ENCODE results near the gene VPS37D. TPM values are rescaled to one million over a fixed set of nuclear protein-coding genes. Genes with fewer than 3 reads are reported as not detected.

Gene VPS37D
- total and polyA plus RNA-seq, 2 of the 4 experiments (the other 2 are of a cell fraction): 2.3 to 3.1 TPM

DNA sequence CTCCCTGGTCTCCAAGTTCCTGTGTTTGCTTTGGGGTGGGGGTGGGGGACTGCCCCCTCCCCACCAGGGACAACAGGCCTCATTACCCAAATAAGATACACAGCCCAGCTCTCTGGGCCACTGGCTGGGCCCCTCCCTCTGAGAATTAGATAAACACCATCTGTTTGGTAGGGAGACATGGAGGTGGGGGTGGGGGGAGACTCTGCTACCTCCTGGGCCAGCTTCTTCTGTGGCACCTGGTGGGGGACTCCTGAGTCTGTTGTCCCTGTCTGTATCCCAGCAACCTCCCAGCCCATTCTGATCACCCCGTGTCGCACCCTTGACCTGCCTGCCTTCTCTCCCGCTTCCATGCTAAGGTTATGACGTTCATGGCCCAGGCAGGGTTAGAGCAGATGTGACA lies 49.1 kb upstream of the VPS37D start:
- H4K91ac ChIP-seq (ENCODE audit: insufficient read depth, low read depth, low read length): no peak overlapping the region
- H3K9me3 ChIP-seq (ENCODE audit: control insufficient read depth, insufficient read depth, low read length): no peaks in the 10 kb centered on the region
- peaks cover 49% of the 10 kb centered on the region for H3K27me3 ChIP-seq (ENCODE audit: control insufficient read depth, insufficient read depth, low read length)
- no peak overlapping the region for H2AK9ac ChIP-seq (replicated peaks; ENCODE audit: low read depth, low read length, poor library complexity)
- no peak overlapping the region for H4K5ac ChIP-seq (ENCODE audit: low read depth, low read length)
- H3K27ac ChIP-seq (ENCODE audit: insufficient read depth, low read length): no peak overlapping the region
- dilution Hi-C loops (cut with HindIII; ENCODE audit: low sequenced_read_pairs, unreplicated experiment): no loop called here
- no peak overlapping the region for H3K4me2 ChIP-seq (ENCODE audit: low read depth, low read length)
- H3K36me3 ChIP-seq (ENCODE audit: control insufficient read depth, insufficient read depth, low read length): no peaks in the 10 kb centered on the region
- no peak overlapping the region for H2BK120ac ChIP-seq (ENCODE audit: low read depth, low read length)
- no TSS peak for BruUV-seq (replicated peaks)
- no peak overlapping the region for H3K18ac ChIP-seq (ENCODE audit: low read depth, low read length)
- in situ Hi-C loops (cut with MboI; ENCODE audit: low sequenced_read_pairs): loop anchor here (10.0 kb wide), 1 partner anchor 236 kb away; no protein-coding TSS in a partner anchor
- H3K9ac ChIP-seq (ENCODE audit: low read depth, low read length): no peak overlapping the region
- intact Hi-C loops (cut with micrococcal nuclease): no loop called here
- CTCF ChIA-PET: interaction anchor here (1.2 kb wide), 1 partner anchor 12 kb away, joined by 3 read pairs; no protein-coding TSS in a partner anchor
- no peak overlapping the region for H2AK5ac ChIP-seq (ENCODE audit: low read depth, low read length)
- POLR2A ChIA-PET (ENCODE audit: unreplicated experiment): no interaction called here
- DNase-seq (no peak), ATAC-seq (ENCODE audit: low read depth) (no peak)
- no peaks in the 10 kb centered on the region for H3K79me1 ChIP-seq (ENCODE audit: low read depth in 1 of 2, low read length in 2 of 2)
- no peaks in the 10 kb centered on the region; the same call in 1 of the 2 replicates for H4K20me1 ChIP-seq (ENCODE audit: insufficient read depth, low read length)
- no peak overlapping the region for H4K8ac ChIP-seq (ENCODE audit: low read depth in 2 of 2, low read length in 2 of 2)
- no peak overlapping the region for H3K23ac ChIP-seq (ENCODE audit: low read depth, low read length)
- H3K9me1 ChIP-seq (ENCODE audit: insufficient read depth, low read length): no peaks in the 10 kb centered on the region; the same call in 1 of the 2 replicates
- 20% methylated on average over 1 of the region's 4 CpGs; no CpG with 5 or more reads in 1 of the 2 experiments for WGBS, 2 experiments (ENCODE audit: extremely low coverage in 2 of 2, insufficient read length in 1 of 2)
- H3K4me3 ChIP-seq (ENCODE audit: insufficient read depth, low read depth, low read length): no peak overlapping the region
- no peak overlapping the region for H2BK5ac ChIP-seq (ENCODE audit: low read depth, low read length, poor library complexity, severe bottlenecking)
- no peak overlapping the region for H3K56ac ChIP-seq (ENCODE audit: extremely low read depth, insufficient read depth, low read length)
- H3K14ac ChIP-seq (replicated peaks; ENCODE audit: low read depth, low read length): no peak overlapping the region
- peaks cover 4% of the 10 kb centered on the region; the same call in 1 of the 2 replicates for H3K4me1 ChIP-seq (ENCODE audit: control insufficient read depth, insufficient read depth, low read length)
- no peak overlapping the region for H3K4ac ChIP-seq (ENCODE audit: low read depth, low read length)
- TF ChIP-seq RCOR1 (IDR thresholded peaks at IDR 0.05; ENCODE audit: insufficient replicate concordance, low read length) (no peak), RFX5 (IDR thresholded peaks at IDR 0.05; ENCODE audit: low read depth, low read length) (no peak), MAZ (IDR thresholded peaks at IDR 0.05; ENCODE audit: borderline replicate concordance, low read depth, low read length) (no peak), MAFK (IDR thresholded peaks at IDR 0.05; ENCODE audit: low read depth, low read length) (no peak), RAD21 (IDR thresholded peaks at IDR 0.05; ENCODE audit: low read length) (no peak), CHD1 (IDR thresholded peaks at IDR 0.05; ENCODE audit: low read depth, low read length) (no peak), BHLHE40 (IDR thresholded peaks at IDR 0.05; ENCODE audit: low read depth, low read length) (no peak), FOS (IDR thresholded peaks at IDR 0.05; ENCODE audit: low read depth, low read length) (no peak), CEBPB (IDR thresholded peaks at IDR 0.05; ENCODE audit: low read depth, low read length) (no peak), SMC3 (IDR thresholded peaks at IDR 0.05; ENCODE audit: low read depth, low read length) (no peak), NFE2L2 (IDR thresholded peaks at IDR 0.05; ENCODE audit: low read depth, low read length) (no peak), POLR2A (IDR thresholded peaks at IDR 0.05; ENCODE audit: low read depth, low read length) (no peak)
- TF ChIP-seq, protein P1, sequence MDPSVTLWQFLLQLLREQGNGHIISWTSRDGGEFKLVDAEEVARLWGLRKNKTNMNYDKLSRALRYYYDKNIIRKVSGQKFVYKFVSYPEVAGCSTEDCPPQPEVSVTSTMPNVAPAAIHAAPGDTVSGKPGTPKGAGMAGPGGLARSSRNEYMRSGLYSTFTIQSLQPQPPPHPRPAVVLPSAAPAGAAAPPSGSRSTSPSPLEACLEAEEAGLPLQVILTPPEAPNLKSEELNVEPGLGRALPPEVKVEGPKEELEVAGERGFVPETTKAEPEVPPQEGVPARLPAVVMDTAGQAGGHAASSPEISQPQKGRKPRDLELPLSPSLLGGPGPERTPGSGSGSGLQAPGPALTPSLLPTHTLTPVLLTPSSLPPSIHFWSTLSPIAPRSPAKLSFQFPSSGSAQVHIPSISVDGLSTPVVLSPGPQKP (IDR thresholded peaks at IDR 0.05; ENCODE audit: borderline replicate concordance, low read depth, low read length): no peak
- TF ChIP-seq, protein P2, sequence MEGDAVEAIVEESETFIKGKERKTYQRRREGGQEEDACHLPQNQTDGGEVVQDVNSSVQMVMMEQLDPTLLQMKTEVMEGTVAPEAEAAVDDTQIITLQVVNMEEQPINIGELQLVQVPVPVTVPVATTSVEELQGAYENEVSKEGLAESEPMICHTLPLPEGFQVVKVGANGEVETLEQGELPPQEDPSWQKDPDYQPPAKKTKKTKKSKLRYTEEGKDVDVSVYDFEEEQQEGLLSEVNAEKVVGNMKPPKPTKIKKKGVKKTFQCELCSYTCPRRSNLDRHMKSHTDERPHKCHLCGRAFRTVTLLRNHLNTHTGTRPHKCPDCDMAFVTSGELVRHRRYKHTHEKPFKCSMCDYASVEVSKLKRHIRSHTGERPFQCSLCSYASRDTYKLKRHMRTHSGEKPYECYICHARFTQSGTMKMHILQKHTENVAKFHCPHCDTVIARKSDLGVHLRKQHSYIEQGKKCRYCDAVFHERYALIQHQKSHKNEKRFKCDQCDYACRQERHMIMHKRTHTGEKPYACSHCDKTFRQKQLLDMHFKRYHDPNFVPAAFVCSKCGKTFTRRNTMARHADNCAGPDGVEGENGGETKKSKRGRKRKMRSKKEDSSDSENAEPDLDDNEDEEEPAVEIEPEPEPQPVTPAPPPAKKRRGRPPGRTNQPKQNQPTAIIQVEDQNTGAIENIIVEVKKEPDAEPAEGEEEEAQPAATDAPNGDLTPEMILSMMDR (conservative IDR thresholded peaks at IDR 0.05; ENCODE audit: low read depth, low read length): no peak
- TF ChIP-seq, protein P3, sequence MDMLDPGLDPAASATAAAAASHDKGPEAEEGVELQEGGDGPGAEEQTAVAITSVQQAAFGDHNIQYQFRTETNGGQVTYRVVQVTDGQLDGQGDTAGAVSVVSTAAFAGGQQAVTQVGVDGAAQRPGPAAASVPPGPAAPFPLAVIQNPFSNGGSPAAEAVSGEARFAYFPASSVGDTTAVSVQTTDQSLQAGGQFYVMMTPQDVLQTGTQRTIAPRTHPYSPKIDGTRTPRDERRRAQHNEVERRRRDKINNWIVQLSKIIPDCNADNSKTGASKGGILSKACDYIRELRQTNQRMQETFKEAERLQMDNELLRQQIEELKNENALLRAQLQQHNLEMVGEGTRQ (IDR thresholded peaks at IDR 0.05; ENCODE audit: low read depth, low read length): no peak
- H2AFZ ChIP-seq (replicated peaks; ENCODE audit: low read length, poor library complexity): no peak overlapping the region
- H2BK20ac ChIP-seq (ENCODE audit: low read depth, low read length): no peak overlapping the region
- no peak overlapping the region for H2BK15ac ChIP-seq (ENCODE audit: low read depth, low read length)

Measured in IMR-90 (cell line).